ENCODE data around the gene CCDC9.

DNA sequence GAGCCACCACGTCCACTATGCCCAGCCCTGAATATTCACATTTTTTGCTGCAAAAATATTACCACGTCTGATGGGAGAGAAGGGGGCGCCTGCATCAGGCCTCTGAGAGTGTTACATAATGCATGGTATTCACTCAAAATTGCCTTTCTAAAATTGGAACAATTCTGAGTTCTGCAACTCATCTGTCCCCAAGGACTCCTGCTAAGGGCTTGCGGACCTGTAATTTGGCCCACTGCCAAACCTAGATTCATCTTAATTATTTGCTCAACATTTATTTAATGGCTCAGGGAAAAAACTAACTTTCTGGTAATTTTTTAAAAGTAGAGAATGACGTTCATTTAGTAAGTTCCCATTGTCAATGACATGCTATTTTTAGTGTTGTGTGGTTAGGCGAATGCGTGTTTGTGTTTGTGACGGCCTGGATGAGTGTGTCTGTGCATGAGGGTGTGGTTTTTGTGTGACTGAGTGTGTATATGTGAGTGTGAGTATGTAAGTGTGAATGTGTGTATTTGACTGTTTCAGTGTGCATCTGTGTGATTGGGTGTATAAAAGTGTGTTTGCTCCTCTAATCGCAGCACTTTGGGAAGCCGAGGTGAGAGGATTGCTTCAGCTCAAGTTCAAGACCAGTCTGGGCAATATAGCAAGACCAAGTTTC is 27.2 kb downstream of the CCDC9 start:
- TF ChIP-seq POLR2A (IDR thresholded peaks at IDR 0.05) = no peak
- TF ChIP-seq CTCF (IDR thresholded peaks at IDR 0.05) = no peak
- no peak for TF ChIP-seq POLR2AphosphoS5 (IDR thresholded peaks at IDR 0.05)

Measured in prostate gland (tissue), 2 donors.